ENCODE measurements around the gene MSI2. TPM values are rescaled to one million over a fixed set of nuclear protein-coding genes. Genes with fewer than 3 reads are reported as not detected.

MSI2 gene
- total RNA-seq, 1 experiment from 2014 or later: 47.9 TPM

DNA sequence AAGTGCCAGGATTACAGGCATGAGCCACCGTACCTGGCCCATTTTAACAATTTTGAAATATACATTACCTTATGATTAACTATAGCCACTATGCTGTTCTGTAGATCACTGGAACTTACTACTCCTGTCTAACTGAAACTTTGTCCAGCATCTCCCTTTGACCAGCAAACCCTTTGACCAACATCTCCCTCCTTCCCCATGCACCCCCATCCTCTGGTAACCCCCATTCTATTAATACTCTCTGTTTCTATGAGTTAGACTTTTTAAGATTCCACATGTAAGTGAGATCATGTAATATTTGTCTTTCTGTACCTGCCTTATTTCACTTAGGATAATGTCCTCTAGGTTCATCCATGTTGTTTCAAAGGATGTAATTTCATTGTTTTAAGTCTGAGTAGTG lies 178.0 kb downstream of the MSI2 start:
- DNase-seq (ENCODE audit: low spot score): no peak

GRCh38 chr17:57436565-57436964 lies 180.2 kb downstream of the MSI2 start:
- DNase-seq (ENCODE audit: low spot score): no peak

GRCh38 chr17:57438066-57438731 lies 181.9 kb downstream of the MSI2 start:
- DNase-seq (ENCODE audit: low spot score): no peak

- DNase-seq (ENCODE audit: low spot score): no peak
Observed at GRCh38 chr17:57439651-57440050, 183.3 kb downstream of the MSI2 start.

DNA sequence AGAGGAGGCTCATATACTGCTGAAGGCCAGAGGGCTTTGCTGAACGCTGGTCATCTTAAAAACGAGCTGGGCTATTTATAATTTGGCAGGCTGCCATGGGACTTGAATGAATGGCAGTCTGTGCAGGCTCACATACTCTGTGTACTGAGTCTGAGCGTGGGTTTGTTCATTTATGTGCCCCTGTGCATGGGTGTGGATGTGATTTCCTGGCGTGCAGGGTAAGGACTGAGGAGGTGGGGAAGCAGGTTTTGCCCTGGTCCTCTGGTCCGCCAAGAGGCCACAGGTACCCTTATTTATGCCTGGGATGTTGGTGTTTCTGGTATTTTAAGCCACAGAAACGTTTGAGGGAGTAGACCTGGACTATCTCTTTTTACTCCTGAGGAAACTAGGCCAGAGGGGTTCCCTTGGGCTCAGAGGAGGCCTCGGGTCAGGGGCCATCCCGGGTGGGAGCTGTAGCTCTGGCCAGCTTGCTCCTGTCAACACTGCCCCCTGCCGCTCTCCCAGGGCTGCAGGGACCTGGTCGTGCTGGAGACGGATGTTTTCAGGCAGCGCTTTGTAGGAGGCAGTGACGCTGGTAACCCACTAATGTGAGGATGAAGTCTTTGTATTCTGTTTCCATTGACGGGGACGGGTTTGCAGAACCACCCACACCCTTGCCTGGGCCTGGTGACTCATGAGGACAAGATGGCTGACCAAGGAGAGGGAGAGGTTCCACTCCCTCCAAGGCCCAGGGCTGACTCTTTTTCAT lies 184.4 kb downstream of the MSI2 start:
- DNase-seq (ENCODE audit: low spot score): peak; percentile 74

DNA sequence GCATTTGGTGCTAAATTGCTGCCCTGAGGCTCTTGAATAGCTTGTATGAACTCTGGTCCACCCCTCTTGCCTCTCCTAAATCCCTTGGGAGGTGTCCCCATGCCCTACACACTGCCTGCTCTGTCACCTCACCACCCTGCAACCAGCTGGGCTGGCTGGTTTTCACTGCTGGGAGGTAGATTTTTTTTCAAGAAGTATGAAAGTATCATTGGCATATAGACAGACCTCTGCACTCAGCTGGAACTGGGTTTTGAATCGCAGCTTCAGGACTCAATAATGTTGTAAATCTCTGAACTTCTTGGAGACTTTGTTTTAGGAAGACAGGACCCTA lies 184.9 kb downstream of the MSI2 start:
- DNase-seq (ENCODE audit: low spot score): no peak

- DNase-seq (ENCODE audit: low spot score): no peak
Observed at GRCh38 chr17:57442401-57442823, 186.1 kb downstream of the MSI2 start.

GRCh38 chr17:57442914-57443571 lies 186.7 kb downstream of the MSI2 start:
- peak; percentile 86 for DNase-seq (ENCODE audit: low spot score)

GRCh38 chr17:57443781-57444180 lies 187.5 kb downstream of the MSI2 start:
- DNase-seq (ENCODE audit: low spot score): no peak

DNA sequence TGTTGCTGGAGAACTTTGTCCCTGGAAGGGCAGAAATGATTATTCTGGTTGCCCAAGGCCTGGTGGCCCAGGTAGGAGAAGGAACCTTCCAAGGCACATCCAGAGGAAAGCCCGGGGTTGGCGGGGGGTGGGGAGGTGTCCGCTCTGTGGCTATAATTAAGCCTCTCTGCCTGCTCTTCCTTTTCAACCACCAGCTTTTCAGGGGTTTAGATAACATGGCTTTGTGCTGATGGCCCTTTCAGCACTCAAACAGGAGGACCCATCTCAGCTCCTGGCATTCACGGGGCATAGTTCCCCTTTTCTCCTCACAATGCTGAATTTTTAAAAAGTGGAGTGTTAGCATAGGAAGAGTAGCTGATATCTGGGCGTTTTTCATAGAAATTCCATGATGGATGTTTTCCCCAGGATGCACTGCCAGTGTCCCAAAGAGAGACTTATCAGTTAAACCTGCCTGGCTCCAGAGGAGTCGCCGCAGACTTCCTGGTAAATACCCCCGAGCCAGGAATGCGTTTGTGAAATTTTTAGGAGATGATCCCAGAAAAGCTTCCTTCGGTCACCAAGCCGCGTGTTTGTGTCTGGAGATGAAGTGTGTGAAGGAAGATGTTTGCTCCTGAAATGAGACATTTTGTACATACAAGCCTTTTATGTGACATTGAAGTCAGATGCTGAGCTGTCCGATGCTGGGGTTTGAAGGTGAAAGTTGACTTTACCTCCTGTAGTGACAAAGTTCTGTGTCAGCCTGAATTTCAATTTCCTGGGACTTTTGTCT lies 188.5 kb downstream of the MSI2 start:
- peak; percentile 80 for DNase-seq (ENCODE audit: low spot score)

- DNase-seq (ENCODE audit: low spot score): no peak
Observed at GRCh38 chr17:57445772-57446472, 189.6 kb downstream of the MSI2 start.

- DNase-seq (ENCODE audit: low spot score): no peak
Observed at GRCh38 chr17:57447357-57447989, 191.2 kb downstream of the MSI2 start.

GRCh38 chr17:57447990-57448758 lies 191.9 kb downstream of the MSI2 start:
- DNase-seq (ENCODE audit: low spot score): no peak

- no peak for DNase-seq (ENCODE audit: low spot score)
Observed at GRCh38 chr17:57448759-57449283, 192.5 kb downstream of the MSI2 start.

- no peak for DNase-seq (ENCODE audit: low spot score)
Observed at GRCh38 chr17:57451191-57451590, 194.9 kb downstream of the MSI2 start.

- no peak for DNase-seq (ENCODE audit: low spot score)
Observed at GRCh38 chr17:57451643-57452042, 195.3 kb downstream of the MSI2 start.

DNA sequence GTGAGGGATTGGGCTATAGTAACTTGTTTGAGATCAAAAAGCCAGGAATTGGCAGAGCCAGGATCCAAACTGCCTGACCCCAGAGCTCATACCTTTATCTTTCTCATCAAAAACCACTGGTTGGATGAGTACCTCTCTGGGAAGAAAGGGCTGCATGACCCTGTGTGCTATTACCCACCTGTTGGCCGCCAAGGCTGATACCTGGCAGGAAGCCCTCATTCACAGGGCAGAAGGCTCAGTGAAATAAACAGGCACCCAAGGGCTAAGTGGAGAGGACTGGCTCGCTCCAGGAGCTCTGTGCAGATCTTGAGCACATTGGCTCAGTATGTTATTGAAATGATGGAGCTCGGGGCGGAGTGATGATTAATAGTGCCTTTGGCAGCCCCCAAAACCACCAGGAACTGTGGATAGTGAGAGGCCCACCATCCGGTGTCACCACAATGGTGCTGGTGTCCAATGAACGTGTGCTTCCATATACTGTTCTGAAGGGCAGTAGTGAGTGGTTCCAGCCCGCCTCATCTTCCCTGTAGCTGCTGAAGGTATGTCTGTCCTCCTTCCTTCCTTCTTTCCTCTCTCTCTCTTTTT lies 197.6 kb downstream of the MSI2 start:
- no peak for DNase-seq (ENCODE audit: low spot score)

DNA sequence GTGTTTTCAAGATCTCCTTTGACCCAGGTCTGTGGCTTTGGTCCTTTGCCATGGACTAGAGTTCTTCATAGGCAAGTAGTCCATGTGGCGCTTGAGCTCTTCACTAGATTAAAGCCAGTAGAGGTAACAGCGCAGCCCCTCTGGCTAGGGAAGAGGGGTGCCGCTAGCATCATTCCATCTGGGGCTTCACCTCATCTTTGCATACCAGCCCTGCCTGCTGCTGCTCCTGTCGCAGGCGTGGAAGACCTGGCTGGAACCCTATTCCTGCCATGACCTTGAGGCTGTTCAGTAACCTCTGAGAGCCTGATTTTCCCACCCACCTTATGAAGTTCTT lies 198.4 kb downstream of the MSI2 start:
- DNase-seq (ENCODE audit: low spot score): no peak

- peak; percentile 57 for DNase-seq (ENCODE audit: low spot score)
Observed at GRCh38 chr17:57455063-57455914, 199.0 kb downstream of the MSI2 start.
